H1 (cell line): ENCODE measurements around the gene C19orf12. TPM values are rescaled to one million over a fixed set of nuclear protein-coding genes. Genes with fewer than 3 reads are reported as not detected.

Experiments used
- CTCF ChIA-PET: fragments of 300-600 bp; sonication (Branson Sonifier 250); formaldehyde crosslinking; loops from one replicate; lab custom pipeline; 2021; ENCODE audit not compliant: partially characterized antibody; lab: Charles Lee
- POLR2A ChIA-PET: fragments of 300-600 bp; sonication (Branson Sonifier 250); formaldehyde crosslinking; loops from one replicate; lab custom pipeline; 2021; ENCODE audit warnings: inconsistent platforms; ENCODE audit not compliant: partially characterized antibody; lab: Charles Lee
- DNase-seq, 2 experiments: peaks; one replicate each; pipeline versions ENCODE4 v3.0.0 to v3.0.0-alpha.2; 2010 to 2022; ENCODE audit warnings: low spot score in 2 of 2, low read depth in 1 of 2, mixed read lengths in 1 of 2
- FAIRE-seq: peaks from 2 replicates; lab custom pipeline; 2011; peaks lifted over from hg19 to GRCh38; lab: Jason Lieb, UNC
- H2AFZ ChIP-seq: 2 replicates; pipeline ENCODE4 v1.8.1; 2012; ENCODE audit warnings: low read length, inconsistent platforms
- H2AK5ac ChIP-seq: 2 replicates; pipeline ENCODE4 v1.6.1; 2013; ENCODE audit warnings: low read depth, low read length
- H2BK120ac ChIP-seq: replicated peaks from 2 replicates; pipeline ENCODE3; 2013; ENCODE audit warnings: low read depth, low read length, inconsistent platforms
- H2BK12ac ChIP-seq: 2 replicates; pipeline ENCODE4 v1.6.1; 2013; ENCODE audit warnings: low read depth, low read length
- H2BK15ac ChIP-seq: 2 replicates; pipeline ENCODE4 v1.6.1; 2013; ENCODE audit warnings: low read length
- H2BK20ac ChIP-seq: 2 replicates; pipeline ENCODE4 v1.6.1; 2013; ENCODE audit warnings: low read length
- H2BK5ac ChIP-seq: 2 replicates; pipeline ENCODE4 v1.6.1; 2013; ENCODE audit warnings: low read depth, low read length
- H3K14ac ChIP-seq: 2 replicates; pipeline ENCODE4 v1.6.1; 2013; ENCODE audit warnings: inconsistent platforms; ENCODE audit not compliant: insufficient read length
- H3K18ac ChIP-seq: 2 replicates; pipeline ENCODE4 v1.6.1; 2013; ENCODE audit warnings: low read length; ENCODE audit errors: extremely low read depth
- H3K23ac ChIP-seq: 2 replicates; pipeline ENCODE4 v1.6.1; 2013; ENCODE audit warnings: inconsistent platforms; ENCODE audit not compliant: insufficient read length
- H3K23me2 ChIP-seq: 2 replicates; pipeline ENCODE4 v1.6.1; 2013; ENCODE audit warnings: low read depth, low read length
- H3K27ac ChIP-seq: 2 replicates; pipeline ENCODE4 v1.6.1; 2011; ENCODE audit warnings: low read depth, low read length, inconsistent platforms
- H3K27me3 ChIP-seq, 4 experiments: replicated peaks in 1 of 4; 1 replicate in 1 of 4; 2 replicates in 3 of 4; pipeline versions ENCODE4 v1.6.1 to v1.8.1; 2011 to 2013; ENCODE audit warnings: low read length in 3 of 4, mild to moderate bottlenecking in 3 of 4, inconsistent platforms in 2 of 4, mixed read lengths in 2 of 4, moderate library complexity in 1 of 4; ENCODE audit not compliant: control insufficient read depth in 3 of 4, insufficient read depth in 3 of 4; ENCODE audit errors: extremely low read depth in 1 of 4
- H3K36me3 ChIP-seq, 4 experiments: 2 replicates each; pipeline versions ENCODE4 v1.6.1 to v1.8.1; 2011 to 2013; ENCODE audit warnings: mild to moderate bottlenecking in 4 of 4, low read length in 3 of 4, moderate library complexity in 2 of 4, control low read depth in 1 of 4, inconsistent platforms in 1 of 4; ENCODE audit not compliant: insufficient read depth in 4 of 4, control insufficient read depth in 2 of 4
- H3K4ac ChIP-seq: replicated peaks from 2 replicates; pipeline ENCODE3; 2013; ENCODE audit warnings: low read length, low read depth, mixed read lengths, inconsistent platforms; ENCODE audit not compliant: insufficient read length
- H3K4me1 ChIP-seq, 4 experiments: replicated peaks in 1 of 4; 1 replicate in 1 of 4; 2 replicates in 3 of 4; pipeline versions ENCODE4 v1.6.1 to v1.8.1; 2011 to 2013; ENCODE audit warnings: low read length in 3 of 4, inconsistent platforms in 2 of 4, mixed read lengths in 1 of 4; ENCODE audit not compliant: insufficient read depth in 4 of 4, control insufficient read depth in 3 of 4
- H3K4me2 ChIP-seq, 2 experiments: 2 replicates each; pipeline versions ENCODE4 v1.6.1 to v1.8.1; 2011 to 2013; ENCODE audit warnings: low read depth in 2 of 2, low read length in 2 of 2, control low read depth in 1 of 2, inconsistent platforms in 1 of 2, mild to moderate bottlenecking in 1 of 2; ENCODE audit not compliant: insufficient read depth in 1 of 2
- H3K4me3 ChIP-seq, 4 experiments: fragments of 200-600, 300-600 bp in 1 of 4; sonication (generic), shearing (Covaris generic), sonication (Bioruptor Twin) in 1 of 4; 2 replicates each; pipeline versions ENCODE4 v1.5.1 to v1.8.1; 2011 to 2016; ENCODE audit warnings: low read length in 4 of 4, low read depth in 3 of 4, control low read depth in 2 of 4, inconsistent platforms in 2 of 4, mild to moderate bottlenecking in 2 of 4, mixed read lengths in 1 of 4, moderate library complexity in 1 of 4; ENCODE audit not compliant: insufficient read depth in 2 of 4; ENCODE audit errors: extremely low read depth in 1 of 4
- H3K56ac ChIP-seq: replicated peaks from 2 replicates; pipeline ENCODE3; 2013; ENCODE audit warnings: low read depth, mild to moderate bottlenecking, mixed read lengths, low read length, inconsistent platforms; ENCODE audit not compliant: insufficient read length
- H3K79me1 ChIP-seq: 2 replicates; pipeline ENCODE4 v1.6.1; 2013; ENCODE audit warnings: low read depth, low read length, control low read depth
- H3K79me2 ChIP-seq, 2 experiments: 2 replicates each; pipeline versions ENCODE4 v1.6.1 to v1.8.1; 2012 to 2013; ENCODE audit warnings: low read length in 2 of 2, mild to moderate bottlenecking in 2 of 2, inconsistent platforms in 1 of 2; ENCODE audit not compliant: insufficient read depth in 2 of 2, control insufficient read depth in 1 of 2
- H3K9ac ChIP-seq, 4 experiments: replicated peaks in 1 of 4; 1 replicate in 1 of 4; 2 replicates in 3 of 4; pipeline versions ENCODE4 v1.6.1 to v1.8.1; 2011 to 2013; ENCODE audit warnings: low read depth in 3 of 4, low read length in 3 of 4, control low read depth in 2 of 4, mild to moderate bottlenecking in 2 of 4, moderate library complexity in 2 of 4, inconsistent platforms in 1 of 4; ENCODE audit errors: extremely low read depth in 1 of 4
- H3K9me3 ChIP-seq, 2 experiments: 2 replicates each; pipeline versions ENCODE4 v1.6.1 to v1.8.1; 2012 to 2013; ENCODE audit warnings: mild to moderate bottlenecking in 2 of 2, moderate library complexity in 2 of 2, control low read depth in 1 of 2, inconsistent platforms in 1 of 2, low read depth in 1 of 2, low read length in 1 of 2, mixed read lengths in 1 of 2; ENCODE audit not compliant: insufficient read depth in 2 of 2
- H4K20me1 ChIP-seq, 2 experiments: replicated peaks in 1 of 2; 2 replicates each; pipeline versions ENCODE3 to v1.8.1; 2011 to 2013; ENCODE audit warnings: inconsistent platforms in 2 of 2, low read length in 2 of 2, mild to moderate bottlenecking in 1 of 2; ENCODE audit not compliant: insufficient read depth in 2 of 2, control insufficient read depth in 1 of 2
- H4K5ac ChIP-seq: 2 replicates; pipeline ENCODE4 v1.6.1; 2013; ENCODE audit warnings: low read length, low read depth, mixed read lengths, inconsistent platforms; ENCODE audit not compliant: insufficient read length
- H4K8ac ChIP-seq: 2 replicates; pipeline ENCODE4 v1.8.0; 2013; ENCODE audit warnings: mild to moderate bottlenecking, moderate library complexity, low read length, inconsistent platforms; ENCODE audit not compliant: insufficient read depth; ENCODE audit errors: extremely low read depth
- H4K91ac ChIP-seq: replicated peaks from 2 replicates; pipeline ENCODE3; 2013; ENCODE audit warnings: low read length, mixed read lengths, inconsistent platforms; ENCODE audit not compliant: insufficient read length
- BRCA1 ChIP-seq: IDR thresholded peaks from 2 replicates; pipeline ENCODE4 v1.6.1; 2012; ENCODE audit warnings: low read depth, low read length, improper control_type of control experiment
- CTBP2 ChIP-seq: IDR thresholded peaks from 2 replicates; pipeline ENCODE4 v1.7.0; 2011; ENCODE audit warnings: borderline replicate concordance, mild to moderate bottlenecking, moderate library complexity, mixed read lengths, low read length; ENCODE audit not compliant: insufficient read depth, insufficient read length
- RXRA ChIP-seq: IDR thresholded peaks from 2 replicates; pipeline ENCODE4 v1.6.1; 2011; ENCODE audit warnings: low read depth, mild to moderate bottlenecking, low read length, moderate library complexity; ENCODE audit not compliant: insufficient read depth
- SIRT6 ChIP-seq: IDR thresholded peaks from one replicate; pipeline ENCODE4 v1.7.1; 2012; ENCODE audit warnings: low read length, inconsistent platforms
- SRF ChIP-seq: IDR thresholded peaks from 2 replicates; pipeline ENCODE4 v1.6.1; 2011; ENCODE audit warnings: mild to moderate bottlenecking, low read depth, low read length, moderate library complexity
- WGBS, 2 experiments: shearing (Covaris generic) in 1 of 2; methylation state at CpG; one replicate each; pipeline versions ENCODE4 v1.1.6 to v1.1.7; 2013 to 2015; ENCODE audit warnings: low lambda C conversion rate in 2 of 2, mixed read lengths in 2 of 2, inconsistent platforms in 1 of 2, low coverage in 1 of 2, missing lambda C conversion rate in 1 of 2; ENCODE audit not compliant: insufficient replicate concordance in 2 of 2, insufficient coverage in 1 of 2, insufficient read length in 1 of 2; ENCODE audit errors: extremely low coverage in 1 of 2, missing lambda C conversion rate in 1 of 2; 5-methylcytosine and 5-hydroxymethylcytosine counted together
- polyA plus RNA-seq, 7 experiments: library from polyadenylated mRNA; depleted of rRNA in 3 of 7; stranded (reverse) in 5 of 7; unstranded in 2 of 7; fragments of >200 nt in 5 of 7; fragments of 200-250 nt in 2 of 7; gene quantifications; 1 replicate in 5 of 7; 2 replicates in 1 of 7; 4 replicates in 1 of 7; pipeline versions ENCODE4 v1.2.1 to v1.2.3, GENCODE V29; 2011 to 2013; ENCODE audit warnings: missing spikeins in 2 of 7, mixed read lengths in 2 of 7
- total RNA-seq: library from RNA; stranded (reverse); fragmentation: NEBNext Ultra II Directional; extraction: Animal tissue kit (Norgen Biotek cat#: 25700); gene quantifications from 2 replicates; pipeline ENCODE4 v1.2.1, GENCODE V29; 2021

Gene C19orf12
- total and polyA plus RNA-seq, 2 of the 8 experiments (the other 6 are each of a cell fraction or from before 2014, with no cell fraction given), result 10.7 to 11.9 TPM

- H2AK5ac ChIP-seq, result no peak overlapping the region
- H2AFZ ChIP-seq, result no peak overlapping the region
- H4K8ac ChIP-seq, result no peak overlapping the region
- POLR2A ChIA-PET, result no interaction called here
- no peak for DNase-seq
- peaks cover 0 to 16% (median 3%) of the 10 kb centered on the region in 4 experiments; a peak in 5 of 8 replicates for H3K36me3 ChIP-seq
- no peak overlapping the region for H2BK5ac ChIP-seq
- FAIRE-seq, result no peak
- no peak overlapping the region for H2BK15ac ChIP-seq
- no peak overlapping the region for H2BK120ac ChIP-seq
- no peaks in the 10 kb centered on the region for H3K27me3 ChIP-seq
- H4K20me1 ChIP-seq, result peaks cover 3 to 12% of the 10 kb centered on the region in 2 experiments
- H2BK12ac ChIP-seq, result no peak overlapping the region
- peaks cover 0 to 6% (median 3%) of the 10 kb centered on the region in 4 experiments; a peak in 3 of 7 replicates for H3K4me1 ChIP-seq
- no peak overlapping the region for H3K27ac ChIP-seq
- H3K4me3 ChIP-seq, result no peak overlapping the region
- CTCF ChIA-PET, result interaction anchor here (0.6 to 7.8 kb wide), 7 partner anchors 12 to 63 kb away, joined by 3 to 46 read pairs (median 4); no protein-coding TSS in a partner anchor
- no peak overlapping the region for H3K56ac ChIP-seq
- no peak overlapping the region for H3K23ac ChIP-seq
- 92% methylated on average over 56 of the region's 57 CpGs; no CpG with 5 or more reads in 1 of the 2 experiments for WGBS, 2 experiments
- H3K79me1 ChIP-seq, result peaks cover 14% of the 10 kb centered on the region
- no peak overlapping the region for H3K4me2 ChIP-seq
- no peak overlapping the region for H4K5ac ChIP-seq
- H2BK20ac ChIP-seq, result no peak overlapping the region
- H3K14ac ChIP-seq, result no peak overlapping the region
- no peak overlapping the region for H4K91ac ChIP-seq
- no peaks in the 10 kb centered on the region for H3K23me2 ChIP-seq
- H3K79me2 ChIP-seq, result peaks cover 0 to 27% of the 10 kb centered on the region in 2 experiments; a peak in 1 of 4 replicates
- H3K9ac ChIP-seq, result no peak overlapping the region
- no peak overlapping the region for H3K4ac ChIP-seq
- no peaks in the 10 kb centered on the region for H3K9me3 ChIP-seq
- no peak overlapping the region for H3K18ac ChIP-seq
- no peak for TF ChIP-seq SRF
- no peak for TF ChIP-seq CTBP2
- TF ChIP-seq BRCA1, result no peak
- TF ChIP-seq SIRT6, result no peak
- no peak for TF ChIP-seq RXRA
These were observed 41.4 kb downstream of the C19orf12 start for GRCh38 chr19:29673451-29674371.
